Uterus (tissue), 4 donors: ENCODE measurements around the gene SNX3. TPM values are rescaled to one million over a fixed set of nuclear protein-coding genes. Genes with fewer than 3 reads are reported as not detected.

Source experiments
- DNase-seq, 2 donors: peaks; one replicate each; pipeline ENCODE4 v3.0.0-alpha.2; 2019 to 2020
- H3K27ac ChIP-seq, 2 donors: fragments of 200-600 bp; sonication (generic); 1 replicate in 1 of 2; 2 replicates in 1 of 2; pipeline ENCODE4 v1.5.1; 2016 to 2018
- H3K27me3 ChIP-seq, 2 donors: fragments of 200-600 bp; sonication (generic); one replicate each; pipeline ENCODE4 v1.5.1; 2018 to 2019; ENCODE audit warnings: control low read depth in 1 of 2
- H3K36me3 ChIP-seq, 2 donors: fragments of 200-600 bp; sonication (generic); one replicate each; pipeline ENCODE4 v1.5.1; 2019; ENCODE audit warnings: control low read depth in 1 of 2
- H3K4me1 ChIP-seq, 2 donors: fragments of 200-600 bp; sonication (generic); one replicate each; pipeline ENCODE4 v1.5.1; 2018 to 2019; ENCODE audit warnings: control low read depth in 1 of 2
- H3K4me3 ChIP-seq, 2 donors: fragments of 200-600 bp; sonication (generic); 1 replicate in 1 of 2; 2 replicates in 1 of 2; pipeline ENCODE4 v1.5.1; 2018 to 2019; ENCODE audit warnings: mild to moderate bottlenecking in 1 of 2
- H3K9me3 ChIP-seq, 2 donors: fragments of 200-600 bp; sonication (generic); one replicate each; pipeline ENCODE4 v1.5.1; 2019; ENCODE audit warnings: control low read depth in 1 of 2
- CTCF ChIP-seq, 4 experiments: fragments of 200-600 bp in 2 of 4; fragments of 450-650 bp in 2 of 4; sonication (generic) in 2 of 4; IDR thresholded peaks; one replicate each; pipeline ENCODE4 v1.5.1; 2016 to 2019; ENCODE audit warnings: antibody characterized with exemption in 4 of 4, mild to moderate bottlenecking in 2 of 4, moderate library complexity in 1 of 4
- POLR2A ChIP-seq, 2 donors: fragments of 450-650 bp; IDR thresholded peaks; one replicate each; pipeline ENCODE4 v1.6.1; 2016; ENCODE audit warnings: antibody characterized with exemption in 2 of 2, mild to moderate bottlenecking in 1 of 2, moderate library complexity in 1 of 2
- intact Hi-C: fragments of 100-400 bp; cut with DNase I; formaldehyde crosslinking; loops from one replicate; pipeline ENCODE4 v1.15.1; 2023; ENCODE audit warnings: low total_unique reads
- total RNA-seq, 4 donors: library from RNA; depleted of rRNA in 3 of 4; stranded (reverse); fragments of >200 nt in 3 of 4; gene quantifications; one replicate each; pipeline versions ENCODE4 v1.1.0 to v1.2.4, GENCODE V29; 2014 to 2023
- donor health status: DM: yes; HTN: yes; CAD: no.

Gene SNX3
- total RNA-seq, 4 donors from 2014 or later = 94.3 to 215 (median 160) TPM

GRCh38 chr6:108193131-108193530, 67.7 kb downstream of the SNX3 start:
- intact Hi-C loops = no loop called here
- H3K9me3 ChIP-seq = no peaks in the 10 kb centered on the region
- no peaks in the 10 kb centered on the region for H3K27me3 ChIP-seq
- H3K36me3 ChIP-seq = no peaks in the 10 kb centered on the region
- no peak overlapping the region for H3K27ac ChIP-seq
- no peaks in the 10 kb centered on the region for H3K4me1 ChIP-seq
- no peak for TF ChIP-seq POLR2A (IDR thresholded peaks at IDR 0.05)
- TF ChIP-seq CTCF (IDR thresholded peaks at IDR 0.05) = no peak
- no peak for DNase-seq
- H3K4me3 ChIP-seq = no peak overlapping the region

GRCh38 chr6:108187519-108187918, 73.3 kb downstream of the SNX3 start:
- no peaks in the 10 kb centered on the region for H3K9me3 ChIP-seq
- H3K4me1 ChIP-seq = no peaks in the 10 kb centered on the region
- no peak for TF ChIP-seq CTCF (IDR thresholded peaks at IDR 0.05)
- TF ChIP-seq POLR2A (IDR thresholded peaks at IDR 0.05) = no peak
- H3K27ac ChIP-seq = no peak overlapping the region
- intact Hi-C loops = no loop called here
- H3K4me3 ChIP-seq = no peak overlapping the region
- DNase-seq = no peak
- H3K27me3 ChIP-seq = no peaks in the 10 kb centered on the region
- no peaks in the 10 kb centered on the region for H3K36me3 ChIP-seq

- DNase-seq = no peak
- Histone ChIP-seq H3K36me3 (no peaks in the 10 kb centered on the region), H3K9me3 (no peaks in the 10 kb centered on the region), H3K4me1 (no peaks in the 10 kb centered on the region), H3K27ac (no peak overlapping the region), H3K27me3 (no peaks in the 10 kb centered on the region), H3K4me3 (no peak overlapping the region)
- TF ChIP-seq POLR2A (IDR thresholded peaks at IDR 0.05) (no peak), CTCF (IDR thresholded peaks at IDR 0.05) (no peak)
- intact Hi-C loops = no loop called here
Observed at GRCh38 chr6:108186226-108186625, 74.6 kb downstream of the SNX3 start.

- H3K36me3 ChIP-seq = no peaks in the 10 kb centered on the region
- intact Hi-C loops = no loop called here
- peaks cover 6 to 20% of the 10 kb centered on the region in 2 donors for H3K27me3 ChIP-seq
- no peak overlapping the region for H3K4me3 ChIP-seq
- no peak for TF ChIP-seq CTCF (IDR thresholded peaks at IDR 0.05)
- no peak for TF ChIP-seq POLR2A (IDR thresholded peaks at IDR 0.05)
- no peak for DNase-seq
- peaks cover 0 to 3% of the 10 kb centered on the region in 2 donors for H3K4me1 ChIP-seq
- H3K27ac ChIP-seq = no peak overlapping the region
- no peaks in the 10 kb centered on the region for H3K9me3 ChIP-seq
Observed at GRCh38 chr6:108180776-108181175, 80.1 kb downstream of the SNX3 start.

- peaks cover 8 to 25% of the 10 kb centered on the region in 2 donors for H3K27me3 ChIP-seq
- no peak overlapping the region for H3K4me3 ChIP-seq
- no peaks in the 10 kb centered on the region for H3K36me3 ChIP-seq
- H3K4me1 ChIP-seq = peaks cover 0 to 8% of the 10 kb centered on the region in 2 donors
- DNase-seq = no peak
- intact Hi-C loops = no loop called here
- TF ChIP-seq POLR2A (IDR thresholded peaks at IDR 0.05) (no peak), CTCF (IDR thresholded peaks at IDR 0.05) (no peak)
- H3K9me3 ChIP-seq = no peaks in the 10 kb centered on the region
- H3K27ac ChIP-seq = no peak overlapping the region
Observed at GRCh38 chr6:108180266-108180665, 80.6 kb downstream of the SNX3 start.
